ENCODE measurements around the gene LPXN. TPM values are rescaled to one million over a fixed set of nuclear protein-coding genes. Genes with fewer than 3 reads are reported as not detected.

The LPXN gene
- total RNA-seq, 1 experiment from 2014 or later, result 2.1 TPM

- no peak for ATAC-seq
Measured at GRCh38 chr11:58495906-58496305, 79.8 kb downstream of the LPXN start.

DNA sequence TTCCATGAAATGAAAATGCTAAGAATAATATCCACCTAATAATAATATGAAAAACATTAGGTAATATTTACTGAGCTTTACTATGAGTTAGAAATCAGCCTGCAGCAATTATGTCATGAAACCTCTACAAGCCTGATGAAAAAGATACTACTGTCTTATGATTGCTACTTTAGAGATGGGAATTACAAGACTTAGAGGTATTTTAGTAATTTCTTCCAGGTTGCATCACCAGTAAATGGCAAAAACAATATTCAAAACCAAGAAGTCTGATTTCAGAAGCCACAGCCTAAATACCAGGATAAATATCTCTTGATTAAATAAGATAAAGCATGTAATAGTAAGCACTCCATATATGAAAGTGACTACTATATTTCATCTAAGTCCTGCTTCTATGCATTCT, 81.6 kb downstream of the LPXN start:
- Mint-ChIP-seq H3K4me1 (no peaks in the 10 kb centered on the region), H3K27ac (no peak overlapping the region), H3K4me3 (no peak overlapping the region), H3K9me3 (no peaks in the 10 kb centered on the region), H3K27me3 (ENCODE audit: low read depth) (no peaks in the 10 kb centered on the region), H3K36me3 (no peaks in the 10 kb centered on the region)
- ChIA-PET POLR2A (no interaction called here), CTCF (no interaction called here)
- DNase-seq (ENCODE audit: low spot score) (no peak), ATAC-seq (no peak)
- no peak for TF ChIP-seq ETV6 (CRISPR knock-in tag; IDR thresholded peaks at IDR 0.05)
- TF ChIP-seq, protein P1, sequence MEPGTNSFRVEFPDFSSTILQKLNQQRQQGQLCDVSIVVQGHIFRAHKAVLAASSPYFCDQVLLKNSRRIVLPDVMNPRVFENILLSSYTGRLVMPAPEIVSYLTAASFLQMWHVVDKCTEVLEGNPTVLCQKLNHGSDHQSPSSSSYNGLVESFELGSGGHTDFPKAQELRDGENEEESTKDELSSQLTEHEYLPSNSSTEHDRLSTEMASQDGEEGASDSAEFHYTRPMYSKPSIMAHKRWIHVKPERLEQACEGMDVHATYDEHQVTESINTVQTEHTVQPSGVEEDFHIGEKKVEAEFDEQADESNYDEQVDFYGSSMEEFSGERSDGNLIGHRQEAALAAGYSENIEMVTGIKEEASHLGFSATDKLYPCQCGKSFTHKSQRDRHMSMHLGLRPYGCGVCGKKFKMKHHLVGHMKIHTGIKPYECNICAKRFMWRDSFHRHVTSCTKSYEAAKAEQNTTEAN (CRISPR knock-in tag; IDR thresholded peaks at IDR 0.05), result no peak
- TF ChIP-seq ESRRA (CRISPR knock-in tag; IDR thresholded peaks at IDR 0.05; ENCODE audit: borderline replicate concordance), result no peak
- TF ChIP-seq NR2C2 (CRISPR knock-in tag; IDR thresholded peaks at IDR 0.05), result no peak
- TF ChIP-seq, protein P2, sequence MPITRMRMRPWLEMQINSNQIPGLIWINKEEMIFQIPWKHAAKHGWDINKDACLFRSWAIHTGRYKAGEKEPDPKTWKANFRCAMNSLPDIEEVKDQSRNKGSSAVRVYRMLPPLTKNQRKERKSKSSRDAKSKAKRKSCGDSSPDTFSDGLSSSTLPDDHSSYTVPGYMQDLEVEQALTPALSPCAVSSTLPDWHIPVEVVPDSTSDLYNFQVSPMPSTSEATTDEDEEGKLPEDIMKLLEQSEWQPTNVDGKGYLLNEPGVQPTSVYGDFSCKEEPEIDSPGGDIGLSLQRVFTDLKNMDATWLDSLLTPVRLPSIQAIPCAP (CRISPR knock-in tag; IDR thresholded peaks at IDR 0.05), result no peak
- no peak for TF ChIP-seq CBFB (CRISPR knock-in tag; IDR thresholded peaks at IDR 0.05; ENCODE audit: low read depth)
- TF ChIP-seq, protein P3, sequence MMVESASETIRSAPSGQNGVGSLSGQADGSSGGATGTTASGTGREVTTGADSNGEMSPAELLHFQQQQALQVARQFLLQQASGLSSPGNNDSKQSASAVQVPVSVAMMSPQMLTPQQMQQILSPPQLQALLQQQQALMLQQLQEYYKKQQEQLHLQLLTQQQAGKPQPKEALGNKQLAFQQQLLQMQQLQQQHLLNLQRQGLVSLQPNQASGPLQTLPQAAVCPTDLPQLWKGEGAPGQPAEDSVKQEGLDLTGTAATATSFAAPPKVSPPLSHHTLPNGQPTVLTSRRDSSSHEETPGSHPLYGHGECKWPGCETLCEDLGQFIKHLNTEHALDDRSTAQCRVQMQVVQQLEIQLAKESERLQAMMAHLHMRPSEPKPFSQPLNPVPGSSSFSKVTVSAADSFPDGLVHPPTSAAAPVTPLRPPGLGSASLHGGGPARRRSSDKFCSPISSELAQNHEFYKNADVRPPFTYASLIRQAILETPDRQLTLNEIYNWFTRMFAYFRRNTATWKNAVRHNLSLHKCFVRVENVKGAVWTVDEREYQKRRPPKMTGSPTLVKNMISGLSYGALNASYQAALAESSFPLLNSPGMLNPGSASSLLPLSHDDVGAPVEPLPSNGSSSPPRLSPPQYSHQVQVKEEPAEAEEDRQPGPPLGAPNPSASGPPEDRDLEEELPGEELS (CRISPR knock-in tag; IDR thresholded peaks at IDR 0.05), result no peak
- no peak for TF ChIP-seq MAX (CRISPR knock-in tag; IDR thresholded peaks at IDR 0.05)
- TF ChIP-seq E2F5 (CRISPR knock-in tag; IDR thresholded peaks at IDR 0.05), result no peak
- TF ChIP-seq GABPB1 (CRISPR knock-in tag; IDR thresholded peaks at IDR 0.05), result no peak

More at GRCh38 chr11:58495906-58496305, 79.8 kb downstream of the LPXN start:
- no peak overlapping the region for H3K27ac Mint-ChIP-seq
- no peak for TF ChIP-seq E2F1 (CRISPR knock-in tag; IDR thresholded peaks at IDR 0.05)
- no peak for TF ChIP-seq ZNF317 (CRISPR knock-in tag; IDR thresholded peaks at IDR 0.05; ENCODE audit: borderline replicate concordance, low read depth)
- no peak for TF ChIP-seq TCF7 (CRISPR knock-in tag; IDR thresholded peaks at IDR 0.05; ENCODE audit: low read depth)
- TF ChIP-seq, protein P4, sequence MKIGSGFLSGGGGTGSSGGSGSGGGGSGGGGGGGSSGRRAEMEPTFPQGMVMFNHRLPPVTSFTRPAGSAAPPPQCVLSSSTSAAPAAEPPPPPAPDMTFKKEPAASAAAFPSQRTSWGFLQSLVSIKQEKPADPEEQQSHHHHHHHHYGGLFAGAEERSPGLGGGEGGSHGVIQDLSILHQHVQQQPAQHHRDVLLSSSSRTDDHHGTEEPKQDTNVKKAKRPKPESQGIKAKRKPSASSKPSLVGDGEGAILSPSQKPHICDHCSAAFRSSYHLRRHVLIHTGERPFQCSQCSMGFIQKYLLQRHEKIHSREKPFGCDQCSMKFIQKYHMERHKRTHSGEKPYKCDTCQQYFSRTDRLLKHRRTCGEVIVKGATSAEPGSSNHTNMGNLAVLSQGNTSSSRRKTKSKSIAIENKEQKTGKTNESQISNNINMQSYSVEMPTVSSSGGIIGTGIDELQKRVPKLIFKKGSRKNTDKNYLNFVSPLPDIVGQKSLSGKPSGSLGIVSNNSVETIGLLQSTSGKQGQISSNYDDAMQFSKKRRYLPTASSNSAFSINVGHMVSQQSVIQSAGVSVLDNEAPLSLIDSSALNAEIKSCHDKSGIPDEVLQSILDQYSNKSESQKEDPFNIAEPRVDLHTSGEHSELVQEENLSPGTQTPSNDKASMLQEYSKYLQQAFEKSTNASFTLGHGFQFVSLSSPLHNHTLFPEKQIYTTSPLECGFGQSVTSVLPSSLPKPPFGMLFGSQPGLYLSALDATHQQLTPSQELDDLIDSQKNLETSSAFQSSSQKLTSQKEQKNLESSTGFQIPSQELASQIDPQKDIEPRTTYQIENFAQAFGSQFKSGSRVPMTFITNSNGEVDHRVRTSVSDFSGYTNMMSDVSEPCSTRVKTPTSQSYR (CRISPR knock-in tag; IDR thresholded peaks at IDR 0.05), result no peak
- TF ChIP-seq FOXP1 (CRISPR knock-in tag; IDR thresholded peaks at IDR 0.05; ENCODE audit: borderline replicate concordance), result no peak
- no peak for TF ChIP-seq SP1 (CRISPR knock-in tag; conservative IDR thresholded peaks at IDR 0.05)
- TF ChIP-seq CREB1 (CRISPR knock-in tag; IDR thresholded peaks at IDR 0.05), result no peak
- TF ChIP-seq FOXJ3 (CRISPR knock-in tag; IDR thresholded peaks at IDR 0.05; ENCODE audit: borderline replicate concordance), result no peak
- no peak for TF ChIP-seq ZNF138 (CRISPR knock-in tag; conservative IDR thresholded peaks at IDR 0.05)
- TF ChIP-seq E2F4 (CRISPR knock-in tag; IDR thresholded peaks at IDR 0.05; ENCODE audit: borderline replicate concordance, low read depth), result no peak
- TF ChIP-seq EMX1 (CRISPR knock-in tag; IDR thresholded peaks at IDR 0.05), result no peak
- TF ChIP-seq, protein P5, sequence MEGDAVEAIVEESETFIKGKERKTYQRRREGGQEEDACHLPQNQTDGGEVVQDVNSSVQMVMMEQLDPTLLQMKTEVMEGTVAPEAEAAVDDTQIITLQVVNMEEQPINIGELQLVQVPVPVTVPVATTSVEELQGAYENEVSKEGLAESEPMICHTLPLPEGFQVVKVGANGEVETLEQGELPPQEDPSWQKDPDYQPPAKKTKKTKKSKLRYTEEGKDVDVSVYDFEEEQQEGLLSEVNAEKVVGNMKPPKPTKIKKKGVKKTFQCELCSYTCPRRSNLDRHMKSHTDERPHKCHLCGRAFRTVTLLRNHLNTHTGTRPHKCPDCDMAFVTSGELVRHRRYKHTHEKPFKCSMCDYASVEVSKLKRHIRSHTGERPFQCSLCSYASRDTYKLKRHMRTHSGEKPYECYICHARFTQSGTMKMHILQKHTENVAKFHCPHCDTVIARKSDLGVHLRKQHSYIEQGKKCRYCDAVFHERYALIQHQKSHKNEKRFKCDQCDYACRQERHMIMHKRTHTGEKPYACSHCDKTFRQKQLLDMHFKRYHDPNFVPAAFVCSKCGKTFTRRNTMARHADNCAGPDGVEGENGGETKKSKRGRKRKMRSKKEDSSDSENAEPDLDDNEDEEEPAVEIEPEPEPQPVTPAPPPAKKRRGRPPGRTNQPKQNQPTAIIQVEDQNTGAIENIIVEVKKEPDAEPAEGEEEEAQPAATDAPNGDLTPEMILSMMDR (IDR thresholded peaks at IDR 0.05), result no peak
- TF ChIP-seq NFE2L1 (CRISPR knock-in tag; IDR thresholded peaks at IDR 0.05), result no peak
- H3K9me3 Mint-ChIP-seq, result no peaks in the 10 kb centered on the region
- no peak for DNase-seq (ENCODE audit: low spot score)
- ChIA-PET CTCF (interaction anchor here (1.2 to 1.7 kb wide), 3 partner anchors 10 to 210 kb away, joined by 4 to 6 read pairs (median 5); no protein-coding TSS in a partner anchor), POLR2A (no interaction called here)
- no peaks in the 10 kb centered on the region for H3K36me3 Mint-ChIP-seq
- no peak overlapping the region for H3K4me3 Mint-ChIP-seq
- H3K27me3 Mint-ChIP-seq (ENCODE audit: low read depth), result no peaks in the 10 kb centered on the region
- H3K4me1 Mint-ChIP-seq, result no peaks in the 10 kb centered on the region
